Stimulated activated naive B cell treated with anti-CD40 and anti-IgM and Interleukin-4, amounts not matched to agents 10 μg/mL and 1 μg/mL and 100 μg/mL, for 72 hours (primary cell): ENCODE measurements around the gene GRIP1.

ENCODE experiments used
- ATAC-seq, 2 donors: fragments of 150-1000 bp; cut with Tn5 transposase; replicated peaks; 2 replicates each; pipeline ENCODE4 v1.10.0; 2021; ENCODE audit warnings: moderate library complexity in 1 of 2
- DNase-seq: peaks from one replicate; pipeline ENCODE4 v3.0.0; 2021
- H3K27ac Mint-ChIP-seq: one replicate; pipeline ENCODE4 v1.8.0; 2022; ENCODE audit warnings: mild to moderate bottlenecking, mixed read lengths
- H3K27me3 Mint-ChIP-seq, 2 donors: one replicate each; pipeline ENCODE4 v1.8.0; 2022; ENCODE audit warnings: mixed read lengths in 2 of 2
- H3K36me3 Mint-ChIP-seq, 2 donors: one replicate each; pipeline ENCODE4 v1.8.0; 2022; ENCODE audit warnings: mixed read lengths in 2 of 2, mild to moderate bottlenecking in 1 of 2
- H3K4me1 Mint-ChIP-seq, 2 donors: one replicate each; pipeline ENCODE4 v1.8.0; 2022; ENCODE audit warnings: mixed read lengths in 2 of 2, mild to moderate bottlenecking in 1 of 2
- H3K4me3 Mint-ChIP-seq, 2 donors: one replicate each; pipeline ENCODE4 v1.8.0; 2022; ENCODE audit warnings: mild to moderate bottlenecking in 2 of 2, mixed read lengths in 2 of 2, moderate library complexity in 1 of 2
- H3K9me3 Mint-ChIP-seq, 2 donors: one replicate each; pipeline ENCODE4 v1.8.0; 2022; ENCODE audit warnings: mixed read lengths in 2 of 2, mild to moderate bottlenecking in 1 of 2

Gene GRIP1

GRCh38 chr12:66441905-66442559 is 236.8 kb downstream of the GRIP1 start:
- ATAC-seq (no peak), DNase-seq (no peak)
- Mint-ChIP-seq H3K36me3 (no peaks in the 10 kb centered on the region), H3K9me3 (no peaks in the 10 kb centered on the region), H3K4me1 (no peaks in the 10 kb centered on the region), H3K4me3 (no peak overlapping the region), H3K27ac (no peak overlapping the region), H3K27me3 (no peaks in the 10 kb centered on the region)

GRCh38 chr12:66438601-66439000 is 240.3 kb downstream of the GRIP1 start:
- DNase-seq: no peak
- H3K36me3 Mint-ChIP-seq: no peaks in the 10 kb centered on the region

GRCh38 chr12:66430106-66430505 is 248.8 kb downstream of the GRIP1 start:
- Mint-ChIP-seq H3K9me3 (no peaks in the 10 kb centered on the region), H3K36me3 (no peaks in the 10 kb centered on the region), H3K4me1 (no peaks in the 10 kb centered on the region), H3K27ac (no peak overlapping the region), H3K27me3 (peaks cover 0 to 9% of the 10 kb centered on the region in 2 donors), H3K4me3 (no peak overlapping the region)
- no peak for ATAC-seq
- no peak for DNase-seq

More at GRCh38 chr12:66438601-66439000, 240.3 kb downstream of the GRIP1 start:
- ATAC-seq: no peak
- Mint-ChIP-seq H3K27me3 (no peaks in the 10 kb centered on the region), H3K9me3 (no peaks in the 10 kb centered on the region), H3K4me3 (no peak overlapping the region), H3K4me1 (no peaks in the 10 kb centered on the region), H3K27ac (no peak overlapping the region)

- no peak overlapping the region for H3K4me3 Mint-ChIP-seq
- H3K9me3 Mint-ChIP-seq: peaks cover 3 to 7% of the 10 kb centered on the region in 2 donors
- H3K4me1 Mint-ChIP-seq: no peaks in the 10 kb centered on the region
- no peak for DNase-seq
- H3K27me3 Mint-ChIP-seq: peaks cover 0 to 9% of the 10 kb centered on the region in 2 donors
- no peaks in the 10 kb centered on the region for H3K36me3 Mint-ChIP-seq
- no peak for ATAC-seq
- no peak overlapping the region for H3K27ac Mint-ChIP-seq
Measured at GRCh38 chr12:66428870-66429269, 250.0 kb downstream of the GRIP1 start.

- ATAC-seq (no peak), DNase-seq (no peak)
- H3K4me3 Mint-ChIP-seq: no peak overlapping the region
- no peaks in the 10 kb centered on the region for H3K36me3 Mint-ChIP-seq
- no peaks in the 10 kb centered on the region for H3K4me1 Mint-ChIP-seq
- no peak overlapping the region for H3K27ac Mint-ChIP-seq
- H3K27me3 Mint-ChIP-seq: peaks cover 0 to 9% of the 10 kb centered on the region in 2 donors
- H3K9me3 Mint-ChIP-seq: peaks cover 5 to 7% of the 10 kb centered on the region in 2 donors
Measured at GRCh38 chr12:66428261-66428660, 250.6 kb downstream of the GRIP1 start.

GRCh38 chr12:66426696-66427095 is 252.2 kb downstream of the GRIP1 start:
- no peak for ATAC-seq
- Mint-ChIP-seq H3K4me1 (no peaks in the 10 kb centered on the region), H3K4me3 (no peak overlapping the region)

GRCh38 chr12:66423266-66423665 is 255.6 kb downstream of the GRIP1 start:
- DNase-seq: no peak
- no peaks in the 10 kb centered on the region for H3K4me1 Mint-ChIP-seq
- H3K27ac Mint-ChIP-seq: no peak overlapping the region
- H3K4me3 Mint-ChIP-seq: no peak overlapping the region
- H3K27me3 Mint-ChIP-seq: peaks cover 0 to 9% of the 10 kb centered on the region in 2 donors
- no peak for ATAC-seq
- H3K9me3 Mint-ChIP-seq: peaks cover 5 to 7% of the 10 kb centered on the region in 2 donors
- no peaks in the 10 kb centered on the region for H3K36me3 Mint-ChIP-seq

More at GRCh38 chr12:66426696-66427095, 252.2 kb downstream of the GRIP1 start:
- no peak for DNase-seq
- H3K9me3 Mint-ChIP-seq: peaks cover 5 to 7% of the 10 kb centered on the region in 2 donors
- H3K36me3 Mint-ChIP-seq: no peaks in the 10 kb centered on the region
- peaks cover 0 to 9% of the 10 kb centered on the region in 2 donors for H3K27me3 Mint-ChIP-seq
- H3K27ac Mint-ChIP-seq: no peak overlapping the region

- ATAC-seq (no peak), DNase-seq (no peak)
- Mint-ChIP-seq H3K27ac (no peak overlapping the region), H3K36me3 (no peaks in the 10 kb centered on the region), H3K4me3 (no peak overlapping the region), H3K9me3 (peaks cover 0 to 2% of the 10 kb centered on the region in 2 donors), H3K27me3 (peaks cover 3 to 12% of the 10 kb centered on the region in 2 donors), H3K4me1 (no peaks in the 10 kb centered on the region)
Measured at GRCh38 chr12:66418908-66419307, 260.0 kb downstream of the GRIP1 start.

GRCh38 chr12:66417217-66417616 is 261.7 kb downstream of the GRIP1 start:
- DNase-seq (no peak), ATAC-seq (no peak)
- Mint-ChIP-seq H3K9me3 (peaks cover 5 to 8% of the 10 kb centered on the region in 2 donors), H3K36me3 (peaks cover 3% of the 10 kb centered on the region in 2 donors), H3K4me3 (no peak overlapping the region), H3K4me1 (no peaks in the 10 kb centered on the region), H3K27me3 (peaks cover 12 to 25% of the 10 kb centered on the region in 2 donors), H3K27ac (no peak overlapping the region)

GRCh38 chr12:66409195-66409871 is 269.5 kb downstream of the GRIP1 start:
- H3K9me3 Mint-ChIP-seq: peaks cover 8 to 10% of the 10 kb centered on the region in 2 donors
- DNase-seq: peak; percentile 17
- peaks cover 0 to 2% of the 10 kb centered on the region in 2 donors for H3K4me1 Mint-ChIP-seq
- H3K36me3 Mint-ChIP-seq: peaks cover 3% of the 10 kb centered on the region in 2 donors
- no peak overlapping the region for H3K4me3 Mint-ChIP-seq
- peak; percentile 53 to 66 for ATAC-seq
- H3K27me3 Mint-ChIP-seq: peaks cover 17 to 21% of the 10 kb centered on the region in 2 donors
- no peak overlapping the region for H3K27ac Mint-ChIP-seq

- ATAC-seq (no peak), DNase-seq (no peak)
- H3K27ac Mint-ChIP-seq: no peak overlapping the region
- H3K27me3 Mint-ChIP-seq: peaks cover under 1 to 5% of the 10 kb centered on the region in 2 donors
- peaks cover 0 to 2% of the 10 kb centered on the region in 2 donors for H3K4me1 Mint-ChIP-seq
- H3K4me3 Mint-ChIP-seq: no peak overlapping the region
- H3K36me3 Mint-ChIP-seq: no peaks in the 10 kb centered on the region
- H3K9me3 Mint-ChIP-seq: no peaks in the 10 kb centered on the region
Measured at GRCh38 chr12:66405395-66405794, 273.5 kb downstream of the GRIP1 start.

GRCh38 chr12:66403746-66404145 is 275.1 kb downstream of the GRIP1 start:
- Mint-ChIP-seq H3K27me3 (no peaks in the 10 kb centered on the region), H3K4me1 (peaks cover 0 to 2% of the 10 kb centered on the region in 2 donors), H3K4me3 (no peak overlapping the region), H3K27ac (no peak overlapping the region), H3K36me3 (no peaks in the 10 kb centered on the region), H3K9me3 (no peaks in the 10 kb centered on the region)
- ATAC-seq (no peak), DNase-seq (no peak)

GRCh38 chr12:66399911-66400306 is 279.0 kb downstream of the GRIP1 start:
- Mint-ChIP-seq H3K9me3 (no peaks in the 10 kb centered on the region), H3K27ac (no peak overlapping the region), H3K4me3 (no peak overlapping the region), H3K4me1 (no peaks in the 10 kb centered on the region), H3K36me3 (no peaks in the 10 kb centered on the region), H3K27me3 (no peaks in the 10 kb centered on the region)
- no peak for DNase-seq
- ATAC-seq: no peak

GRCh38 chr12:66398931-66399910 is 279.7 kb downstream of the GRIP1 start:
- H3K9me3 Mint-ChIP-seq: no peaks in the 10 kb centered on the region
- H3K4me1 Mint-ChIP-seq: no peaks in the 10 kb centered on the region
- H3K4me3 Mint-ChIP-seq: no peak overlapping the region
- ATAC-seq (no peak), DNase-seq (no peak)
- no peak overlapping the region for H3K27ac Mint-ChIP-seq
- no peaks in the 10 kb centered on the region for H3K36me3 Mint-ChIP-seq
- H3K27me3 Mint-ChIP-seq: no peaks in the 10 kb centered on the region
